Smooth muscle cell (in vitro differentiated cells): ENCODE measurements around the gene LDLRAD4. TPM values are rescaled to one million over a fixed set of nuclear protein-coding genes. Genes with fewer than 3 reads are reported as not detected.

Source experiments
- DNase-seq: peaks from one replicate; lab custom pipeline; 2025; ENCODE audit not compliant: unreplicated experiment; lab: John Stamatoyannopoulos, UW
- H2AFZ ChIP-seq: fragments of 200-600 bp; sonication (generic); 2 replicates; pipeline ENCODE4 v1.6.0; 2016; ENCODE audit warnings: antibody characterized with exemption, low read depth, mild to moderate bottlenecking
- H3F3A ChIP-seq: fragments of 200-600 bp; sonication (generic); 2 replicates; pipeline ENCODE4 v1.6.0; 2017; ENCODE audit warnings: antibody characterized with exemption, low read depth
- H3K27ac ChIP-seq: fragments of 200-600 bp; sonication (generic); 2 replicates; pipeline ENCODE4 v1.5.1; 2016; ENCODE audit warnings: low read depth, mild to moderate bottlenecking
- H3K27me3 ChIP-seq: fragments of 200-600 bp; sonication (generic); 2 replicates; pipeline ENCODE4 v1.6.1; 2016; ENCODE audit warnings: low read depth, mild to moderate bottlenecking
- H3K36me3 ChIP-seq: fragments of 200-600 bp; sonication (generic); 2 replicates; pipeline ENCODE4 v1.5.1; 2016; ENCODE audit warnings: low read depth
- H3K4me1 ChIP-seq: fragments of 200-600 bp; sonication (generic); 2 replicates; pipeline ENCODE4 v1.5.1; 2016; ENCODE audit warnings: low read depth
- H3K4me2 ChIP-seq: fragments of 200-600 bp; sonication (generic); 2 replicates; pipeline ENCODE4 v1.6.0; 2016; ENCODE audit warnings: mild to moderate bottlenecking
- H3K4me3 ChIP-seq: fragments of 200-600 bp; sonication (generic); 2 replicates; pipeline ENCODE4 v1.5.1; 2016; ENCODE audit warnings: mild to moderate bottlenecking
- H3K79me2 ChIP-seq: fragments of 200-600 bp; sonication (generic); 2 replicates; pipeline ENCODE4 v1.6.0; 2016; ENCODE audit warnings: low read depth, mild to moderate bottlenecking
- H3K9ac ChIP-seq: fragments of 200-600 bp; sonication (generic); 2 replicates; pipeline ENCODE4 v1.6.0; 2016; ENCODE audit warnings: low read depth
- H3K9me3 ChIP-seq: fragments of 200-600 bp; sonication (generic); replicated peaks from 2 replicates; pipeline ENCODE4 v1.5.1; 2016; ENCODE audit warnings: low read depth
- H4K20me1 ChIP-seq: fragments of 200-600 bp; sonication (generic); 2 replicates; pipeline ENCODE4 v1.6.0; 2016; ENCODE audit warnings: low read depth
- CTCF ChIP-seq: fragments of 200-600 bp; sonication (generic); IDR thresholded peaks from 2 replicates; pipeline ENCODE4 v1.5.1; 2017; ENCODE audit warnings: borderline replicate concordance, mild to moderate bottlenecking, antibody characterized with exemption; ENCODE audit not compliant: insufficient read depth, poor library complexity, severe bottlenecking
- WGBS: methylation state at CpG from one replicate; pipeline ENCODE4 v1.1.7; 2016; ENCODE audit warnings: low lambda C conversion rate; 5-methylcytosine and 5-hydroxymethylcytosine counted together
- polyA plus RNA-seq: library from polyadenylated mRNA; unstranded; fragments of >200 nt; fragmentation: Nextera tagmentation; extraction: Ambion mirVana; gene quantifications from 2 replicates; pipeline ENCODE4 v1.2.1, GENCODE V29; 2016
- total RNA-seq: library from RNA; depleted of rRNA; stranded (reverse); fragments of >200 nt; gene quantifications from 2 replicates; pipeline ENCODE4 v1.2.3, GENCODE V29; 2014

Gene LDLRAD4
- total and polyA plus RNA-seq, 2 experiments from 2014 or later: 36.2 to 48.3 TPM

GRCh38 chr18:13245481-13246000 is 27.0 kb downstream of the LDLRAD4 start:
- Histone ChIP-seq H3K79me2 (peaks cover 70% of the 10 kb centered on the region), H3K27ac (no peak overlapping the region), H3K4me3 (no peak overlapping the region), H3F3A (no peaks in the 10 kb centered on the region), H3K27me3 (no peaks in the 10 kb centered on the region), H3K4me2 (no peak overlapping the region), H3K36me3 (no peaks in the 10 kb centered on the region), H3K9ac (no peak overlapping the region), H3K4me1 (no peaks in the 10 kb centered on the region), H3K9me3 (no peaks in the 10 kb centered on the region), H2AFZ (no peak overlapping the region), H4K20me1 (peaks cover 97% of the 10 kb centered on the region)
- WGBS: 93% methylated on average over 6 of the region's 6 CpGs
- DNase-seq: no peak
- TF ChIP-seq CTCF: no peak

GRCh38 chr18:13246121-13246520 is 27.6 kb downstream of the LDLRAD4 start:
- Histone ChIP-seq H3K9me3 (no peaks in the 10 kb centered on the region), H3K79me2 (peaks cover 70% of the 10 kb centered on the region), H3K4me1 (no peaks in the 10 kb centered on the region), H3K4me2 (no peak overlapping the region), H3F3A (no peaks in the 10 kb centered on the region), H3K9ac (no peak overlapping the region), H3K4me3 (no peak overlapping the region), H3K27me3 (no peaks in the 10 kb centered on the region), H4K20me1 (peaks cover 97% of the 10 kb centered on the region), H2AFZ (no peak overlapping the region), H3K27ac (no peak overlapping the region), H3K36me3 (no peaks in the 10 kb centered on the region)
- TF ChIP-seq CTCF: no peak
- WGBS: 87% methylated on average over 9 of the region's 9 CpGs
- DNase-seq: no peak

- Histone ChIP-seq H3F3A (no peaks in the 10 kb centered on the region), H2AFZ (no peak overlapping the region), H3K36me3 (no peaks in the 10 kb centered on the region), H3K4me2 (no peak overlapping the region), H3K9me3 (no peaks in the 10 kb centered on the region), H3K4me1 (no peaks in the 10 kb centered on the region), H3K27ac (no peak overlapping the region), H3K4me3 (no peak overlapping the region), H3K9ac (no peak overlapping the region), H4K20me1 (peaks cover 97% of the 10 kb centered on the region), H3K79me2 (peaks cover 71% of the 10 kb centered on the region), H3K27me3 (no peaks in the 10 kb centered on the region)
- WGBS: 64% methylated on average over 3 of the region's 3 CpGs
- no peak for TF ChIP-seq CTCF
- DNase-seq: no peak
These were observed 28.0 kb downstream of the LDLRAD4 start for GRCh38 chr18:13246591-13246990.

DNA sequence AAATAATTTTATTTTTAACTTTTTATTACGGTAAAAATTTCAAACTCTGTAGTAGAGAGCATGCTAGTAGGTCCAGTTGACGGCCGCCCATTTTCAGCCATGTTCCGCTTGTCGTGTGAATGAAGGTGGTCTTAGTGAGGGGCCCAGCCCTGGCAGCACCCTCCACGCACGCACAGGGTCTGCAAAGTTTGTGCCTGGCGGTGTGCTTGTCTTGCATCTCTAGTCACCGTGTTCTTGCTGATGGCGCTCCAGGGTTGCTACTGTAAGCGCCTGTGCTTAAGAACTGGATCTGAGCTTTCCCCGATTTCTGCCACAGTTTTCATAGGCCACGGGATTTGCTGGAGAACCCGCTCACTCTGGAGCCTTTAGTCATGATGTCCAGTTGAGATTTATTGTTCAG is 28.9 kb downstream of the LDLRAD4 start:
- Histone ChIP-seq H2AFZ (no peak overlapping the region), H3K79me2 (peaks cover 75% of the 10 kb centered on the region), H3K9ac (no peak overlapping the region), H3K36me3 (no peaks in the 10 kb centered on the region), H3K27ac (no peak overlapping the region), H4K20me1 (peaks cover 97% of the 10 kb centered on the region), H3F3A (no peaks in the 10 kb centered on the region), H3K4me1 (no peaks in the 10 kb centered on the region), H3K27me3 (no peaks in the 10 kb centered on the region), H3K4me2 (no peak overlapping the region), H3K9me3 (no peaks in the 10 kb centered on the region), H3K4me3 (no peak overlapping the region)
- WGBS: 99% methylated on average over 14 of the region's 14 CpGs
- DNase-seq: no peak
- TF ChIP-seq CTCF: no peak
